HG03108 (cell line): ENCODE data around the gene FSTL3.
"Not testable (repeated sequence)": the region's sequence is repeated elsewhere in the genome, so short reads cannot be mapped to it uniquely, and the experiment has no call there.

ENCODE experiments used
- ATAC-seq: cut with Tn5 transposase; IDR thresholded peaks from one replicate; pipeline ENCODE4 v1.9.1; 2021; ENCODE audit warnings: moderate library complexity; ENCODE audit not compliant: unreplicated experiment

FSTL3 gene

DNA sequence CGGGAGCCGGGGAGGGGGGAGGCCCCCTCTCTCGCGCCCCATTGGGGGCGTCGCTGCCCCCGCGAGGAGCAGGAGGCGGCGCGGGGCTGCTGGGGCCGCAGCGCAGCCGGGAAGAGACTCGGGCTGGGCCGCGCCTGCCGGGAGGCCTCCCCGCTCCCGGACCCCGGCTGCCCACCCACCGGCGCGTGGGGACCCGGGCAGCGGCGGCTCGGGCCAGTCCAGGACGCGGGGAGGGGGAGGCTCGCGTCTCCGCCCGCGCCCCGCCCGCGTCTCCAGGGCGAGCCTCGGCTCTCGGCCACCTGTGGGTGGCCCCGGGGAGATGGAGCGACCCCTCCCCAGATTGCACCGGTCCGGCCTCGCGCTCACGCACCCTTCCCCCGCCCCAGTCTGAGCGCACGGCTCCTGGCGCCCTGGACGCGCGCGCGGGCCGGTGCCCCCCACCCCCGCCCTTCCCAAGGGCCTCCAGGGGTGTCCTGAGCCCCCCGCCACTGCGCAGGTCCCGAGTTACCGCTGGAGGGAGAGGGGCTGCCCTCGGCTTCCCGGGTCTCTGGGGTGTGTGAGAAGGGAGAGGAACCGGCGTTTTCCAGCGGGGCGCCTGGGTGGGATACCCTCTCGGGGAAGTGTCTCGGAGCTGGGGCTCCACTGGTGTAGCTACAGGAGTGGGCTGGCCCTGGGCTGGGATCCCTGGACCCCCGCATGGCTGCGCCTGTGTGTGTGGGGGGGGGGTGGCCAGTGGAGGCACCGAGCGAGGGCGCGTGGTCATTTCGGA, 33.2 kb downstream of the FSTL3 start:
- ATAC-seq = no peak

DNA sequence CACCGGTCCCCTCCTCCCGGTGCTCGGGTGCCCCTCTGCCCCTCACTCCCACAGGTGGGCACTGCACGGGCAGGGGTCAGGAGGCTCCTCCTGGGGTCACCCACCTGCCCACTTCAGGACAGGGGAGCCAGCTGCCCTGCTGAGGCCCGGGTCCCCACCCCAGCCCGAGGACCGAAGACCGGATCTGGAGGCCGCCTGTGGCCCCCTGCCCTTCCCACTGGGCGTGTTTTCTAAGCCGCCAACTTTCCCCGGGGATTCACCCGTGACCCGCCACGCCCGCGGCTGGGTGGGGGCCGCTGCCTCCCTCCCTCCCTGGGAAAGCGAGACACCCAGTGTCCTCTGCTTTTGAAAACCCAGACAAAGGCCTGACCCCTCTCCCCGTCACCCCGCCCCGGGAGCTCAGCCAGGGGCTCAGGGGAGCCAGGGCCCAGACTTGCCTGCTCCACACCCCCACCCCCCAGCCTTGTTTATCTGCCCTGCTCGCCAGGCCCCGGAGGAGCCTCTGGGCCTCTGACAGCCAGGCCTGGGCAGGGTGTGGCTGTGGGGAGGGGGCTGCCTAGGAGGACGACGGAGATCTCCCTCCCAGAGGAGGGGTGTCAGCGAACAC, 33.9 kb downstream of the FSTL3 start:
- ATAC-seq = no peak

DNA sequence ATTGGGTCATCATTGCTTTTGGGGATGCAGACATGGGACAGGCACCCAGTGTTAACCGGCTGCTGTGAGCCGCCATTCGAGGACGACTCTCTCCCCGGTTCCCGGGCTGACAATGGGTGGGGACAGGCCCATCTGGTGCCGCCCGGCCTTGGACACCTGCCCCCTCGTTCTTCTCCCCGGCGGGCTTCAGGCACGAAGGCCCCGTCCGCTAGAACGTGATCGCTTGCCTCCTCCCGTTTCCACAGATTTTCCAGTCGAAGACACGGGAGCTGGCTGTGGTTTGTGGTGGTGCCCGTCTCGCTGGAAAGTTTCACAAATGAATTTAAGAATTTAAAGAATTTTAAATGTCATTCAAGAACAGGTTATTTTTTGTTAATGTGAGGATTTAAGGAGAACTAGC, 34.6 kb downstream of the FSTL3 start:
- ATAC-seq = no peak

DNA sequence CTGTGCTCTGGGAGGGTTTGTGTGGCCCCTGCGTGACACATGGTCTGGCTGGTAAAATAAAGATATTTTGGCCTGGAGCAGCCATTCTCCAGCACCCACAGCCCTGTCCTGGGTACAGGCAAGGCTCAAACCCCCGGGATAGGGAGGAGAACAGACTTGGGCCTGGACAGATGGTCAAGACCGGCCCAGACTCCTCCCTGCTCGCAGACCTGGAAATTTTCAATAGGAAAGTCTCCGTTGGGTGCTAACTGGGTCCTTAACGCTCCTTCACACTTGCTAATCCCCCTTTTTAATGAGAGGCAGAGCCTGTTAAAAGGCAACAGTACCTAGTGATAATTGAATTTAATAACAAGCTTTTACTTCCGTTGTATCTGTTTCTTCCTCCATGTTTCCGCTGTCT, 35.1 kb downstream of the FSTL3 start:
- no peak for ATAC-seq

DNA sequence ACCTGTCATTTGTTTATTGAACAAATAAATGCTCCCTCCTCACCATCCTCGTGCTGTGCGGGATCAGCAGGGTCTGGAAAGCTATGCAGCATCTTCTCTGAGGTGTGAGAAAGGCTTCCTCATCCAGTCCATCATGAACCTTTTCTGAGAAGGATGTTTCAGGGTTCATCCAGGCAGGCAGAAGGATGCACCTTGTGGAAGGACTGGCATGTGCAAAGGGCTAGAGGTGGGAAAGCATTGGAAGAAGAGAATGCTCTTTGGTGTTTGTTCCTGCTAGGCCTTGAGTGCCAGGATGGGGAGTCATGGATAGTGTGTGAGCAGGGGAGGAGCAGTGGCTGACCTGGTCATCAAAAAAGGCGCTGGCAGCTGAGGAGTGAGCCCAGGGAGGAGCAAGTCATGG, 39.2 kb downstream of the FSTL3 start:
- ATAC-seq = no peak

DNA sequence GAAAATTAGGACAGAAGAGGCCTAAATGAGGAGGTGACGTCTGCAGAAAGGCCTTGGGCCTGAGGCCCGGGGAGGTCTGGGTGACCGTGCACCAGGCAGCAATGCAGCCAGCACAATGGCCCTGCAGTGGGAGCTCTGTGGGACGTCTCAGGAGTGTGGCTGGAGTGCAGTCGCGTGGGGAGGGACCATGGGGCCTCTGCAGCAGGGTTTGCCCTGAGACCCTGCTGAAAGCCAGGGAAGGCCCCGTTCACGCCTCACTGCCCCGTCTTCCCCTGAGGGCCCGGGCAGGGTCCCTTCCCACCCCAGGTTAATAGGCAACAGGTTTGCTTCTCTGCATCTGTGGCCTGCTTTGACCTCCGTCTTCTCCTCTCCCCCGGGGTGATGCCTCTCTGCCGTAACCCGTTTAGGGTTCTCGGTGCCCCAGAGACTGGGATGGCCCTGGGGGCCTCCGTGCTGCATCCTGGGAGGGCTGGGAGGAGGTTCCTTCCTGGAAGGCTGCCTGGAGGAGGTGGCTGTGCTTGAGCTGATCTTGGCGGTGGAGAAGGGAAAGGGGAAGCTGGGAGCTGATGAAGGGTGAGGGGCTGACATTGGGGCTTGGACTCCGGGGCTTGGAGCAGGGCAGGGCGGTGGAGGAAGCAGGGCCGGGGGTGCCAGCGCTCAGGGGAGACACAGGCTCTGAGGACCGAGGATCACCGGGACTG, 42.2 kb downstream of the FSTL3 start:
- no peak for ATAC-seq

DNA sequence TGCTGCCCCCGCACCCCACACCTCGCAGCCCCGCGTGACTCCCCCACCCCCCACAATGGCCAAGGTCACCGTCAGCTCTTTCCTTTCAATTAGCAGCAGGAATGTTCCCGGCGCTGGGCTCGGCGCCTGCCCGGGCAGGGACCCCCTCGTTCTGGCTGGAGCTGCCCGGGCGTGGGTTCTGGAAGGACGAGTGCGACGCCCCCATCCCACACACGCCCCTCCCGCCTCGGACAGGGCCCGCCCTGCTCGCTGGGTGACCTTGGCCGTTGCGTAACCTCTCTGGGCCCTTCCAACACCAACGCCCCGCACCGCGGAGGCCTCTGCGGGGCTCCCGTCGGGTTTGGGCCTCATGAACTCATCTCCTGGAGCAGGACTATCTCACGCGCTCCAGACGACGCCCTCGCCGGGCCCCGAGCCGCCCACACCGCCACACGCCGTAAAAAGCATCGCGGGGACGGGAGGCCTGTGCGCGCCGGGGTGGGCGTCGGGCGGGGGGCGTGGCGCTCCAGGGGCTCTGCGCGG, 42.9 kb downstream of the FSTL3 start:
- no peak for ATAC-seq

DNA sequence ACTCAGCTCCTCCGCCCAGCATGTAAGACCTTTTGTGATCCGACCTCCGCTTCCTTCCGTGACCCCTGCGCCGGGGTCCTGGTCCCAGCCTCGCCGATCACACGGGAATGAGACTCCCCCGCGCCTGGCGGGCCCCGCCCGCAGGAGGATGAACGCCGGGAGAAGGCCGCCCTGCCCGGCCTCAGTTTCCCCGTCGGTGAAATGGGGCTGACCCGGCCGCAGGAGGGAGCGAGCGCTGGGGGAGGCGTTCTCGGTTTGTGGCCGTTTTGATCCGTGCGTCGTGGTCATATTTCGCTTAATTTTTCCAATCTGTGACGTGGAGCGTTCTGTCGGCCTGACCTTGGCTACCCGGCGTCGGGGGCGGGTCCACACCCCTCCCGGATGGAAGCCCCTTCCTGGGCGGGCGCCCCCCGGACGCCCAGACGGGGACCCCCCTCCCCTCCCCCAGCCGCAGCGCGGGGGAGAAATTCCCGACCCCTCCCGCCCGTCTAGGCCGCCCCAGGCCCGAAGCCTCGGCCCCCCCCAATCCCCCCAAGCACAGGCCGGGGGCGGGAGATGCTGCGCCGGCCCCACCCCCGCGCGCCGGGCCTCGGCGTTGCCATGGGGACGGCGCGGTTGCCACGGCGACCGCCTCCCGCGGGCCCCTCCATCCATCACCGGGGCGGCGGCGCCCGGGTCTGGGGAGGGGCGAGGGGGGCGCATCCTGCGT, 43.6 kb downstream of the FSTL3 start:
- no peak for ATAC-seq

DNA sequence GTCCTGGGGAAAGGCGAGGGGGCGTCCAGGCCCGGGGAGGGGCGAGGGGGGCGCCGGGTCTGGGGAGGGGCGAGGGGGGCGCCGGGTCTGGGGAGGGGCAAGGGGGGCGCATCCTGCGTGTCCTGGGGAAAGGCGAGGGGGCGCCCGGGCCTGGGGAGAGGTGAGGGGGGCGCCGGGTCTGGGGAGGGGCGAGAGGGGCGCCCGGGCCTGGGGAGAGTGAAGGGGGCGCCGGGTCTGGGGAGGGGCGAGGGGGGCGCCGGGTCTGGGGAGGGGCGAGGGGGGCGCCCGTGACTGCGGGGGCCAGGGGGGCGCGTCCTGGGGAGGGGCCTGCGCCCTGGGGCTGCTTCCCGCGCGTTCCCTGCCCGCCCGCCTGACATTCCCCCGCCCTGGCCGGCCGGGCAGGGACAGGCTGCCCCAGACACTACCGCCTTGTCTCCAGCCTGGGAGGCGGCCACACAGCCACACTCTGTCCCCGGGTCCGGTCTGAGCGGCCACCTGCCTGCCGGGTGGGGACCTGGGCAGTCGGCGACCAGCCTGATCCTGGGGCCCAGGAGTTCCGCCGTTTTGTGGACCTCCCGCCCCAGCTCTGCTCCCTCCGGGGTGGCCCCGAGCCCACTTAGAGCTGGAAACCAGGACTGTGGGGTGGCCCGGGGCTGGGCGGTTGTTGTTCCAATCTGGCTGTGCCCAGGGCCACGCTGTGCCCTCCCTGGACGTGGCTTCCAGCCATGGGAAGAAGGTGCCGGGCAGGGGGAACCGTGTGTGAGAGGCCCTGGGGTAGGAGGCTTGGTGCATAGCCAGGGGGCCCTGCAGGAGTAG, 44.4 kb downstream of the FSTL3 start:
- no peak for ATAC-seq

DNA sequence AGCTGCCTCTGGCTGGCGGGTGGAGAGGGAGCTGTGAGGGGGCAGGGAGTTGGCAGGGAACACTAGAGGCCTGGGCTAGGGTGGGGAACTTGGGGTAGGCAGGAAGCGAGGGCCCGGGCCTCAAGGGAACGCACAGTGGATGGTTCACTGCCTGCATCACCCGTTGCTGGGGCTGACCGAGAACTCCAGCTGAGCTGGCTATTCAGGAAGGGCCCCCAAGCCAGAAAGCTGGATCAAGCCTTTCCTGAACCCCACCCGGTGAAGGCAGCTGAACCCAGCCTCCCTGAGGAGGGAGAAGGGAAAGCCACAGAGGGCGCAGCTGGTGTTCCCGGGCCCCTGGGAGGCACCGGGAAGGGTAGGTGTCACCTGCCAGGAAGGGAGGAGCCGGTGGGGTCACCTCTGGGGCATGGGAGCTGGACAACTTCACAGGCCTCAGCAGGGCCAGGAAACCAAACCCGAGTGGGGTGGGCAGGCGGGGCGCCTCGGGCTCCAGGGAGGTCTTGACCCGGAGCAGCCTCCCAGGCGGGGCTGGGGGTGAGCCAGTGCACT, 46.4 kb downstream of the FSTL3 start:
- ATAC-seq = no peak

DNA sequence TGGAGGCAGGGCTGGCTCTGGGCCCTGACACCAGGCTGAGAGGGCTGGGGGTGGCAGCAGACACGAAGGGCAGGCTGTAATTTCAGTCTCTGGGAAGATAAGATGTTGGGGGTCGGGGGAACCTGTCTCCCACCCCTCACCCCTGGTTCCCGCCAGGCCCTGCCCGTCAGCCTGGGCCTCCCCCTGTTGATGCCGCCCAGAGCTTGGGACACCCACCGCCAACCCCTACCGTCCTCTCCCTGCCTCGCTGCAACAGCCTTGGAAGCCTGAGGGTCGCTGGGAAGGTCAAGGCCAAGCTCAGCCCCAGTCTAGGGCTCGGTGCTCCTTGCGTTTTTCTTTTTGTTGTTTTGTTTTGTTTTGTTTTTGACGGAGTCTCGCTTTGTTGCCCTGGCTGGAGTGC, 47.1 kb downstream of the FSTL3 start:
- ATAC-seq = no peak

DNA sequence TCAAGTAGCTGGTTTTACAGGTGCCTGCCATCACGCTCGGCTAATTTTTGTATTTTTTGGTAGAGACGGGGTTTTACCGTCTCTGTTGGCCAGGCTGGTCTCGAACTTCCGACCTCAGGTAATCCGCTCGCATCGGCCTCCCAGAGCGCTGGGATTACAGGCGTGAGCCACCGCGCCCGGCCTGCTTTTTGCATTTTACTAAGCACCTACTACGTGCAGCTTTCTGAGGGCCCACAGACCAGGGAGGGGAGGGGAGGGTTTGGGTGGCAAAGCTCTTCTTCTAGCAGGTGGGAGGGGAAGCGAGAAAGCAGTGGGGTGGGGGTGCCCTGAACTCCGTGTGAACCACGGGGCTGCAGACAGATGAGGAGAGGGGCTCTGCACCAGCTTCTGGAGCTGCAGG, 47.5 kb downstream of the FSTL3 start:
- ATAC-seq = no peak

DNA sequence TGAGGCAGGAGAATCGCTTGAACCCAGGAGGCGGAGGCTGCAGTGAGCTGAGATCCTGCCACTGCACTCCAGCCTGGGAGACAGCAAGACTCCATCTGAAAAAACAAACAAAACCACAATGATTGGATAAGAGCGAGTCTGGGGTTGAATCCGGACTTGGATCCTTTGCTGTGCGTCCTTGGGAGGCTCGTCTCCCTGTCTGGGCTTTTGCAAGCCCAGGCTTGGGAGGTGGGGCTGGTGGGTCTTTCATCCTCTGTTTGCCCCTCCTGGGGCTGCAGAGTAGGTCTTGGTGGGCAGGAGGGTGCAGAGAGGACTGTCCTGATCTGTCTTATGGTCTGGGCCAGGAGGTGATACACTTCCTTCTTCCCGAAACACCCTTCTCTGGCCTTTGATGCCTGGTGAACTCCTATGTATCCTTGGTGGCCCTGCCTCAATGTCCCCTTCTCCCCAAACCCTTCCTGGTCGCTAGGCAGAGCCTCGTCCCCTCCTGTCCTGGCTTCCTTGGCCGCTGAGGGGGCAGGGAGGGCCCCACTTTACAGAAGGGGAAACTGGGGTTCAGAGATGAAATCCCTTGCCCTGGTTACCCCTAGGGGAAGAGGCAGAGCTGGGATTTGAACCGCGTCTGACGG, 49.4 kb downstream of the FSTL3 start:
- no peak for ATAC-seq

DNA sequence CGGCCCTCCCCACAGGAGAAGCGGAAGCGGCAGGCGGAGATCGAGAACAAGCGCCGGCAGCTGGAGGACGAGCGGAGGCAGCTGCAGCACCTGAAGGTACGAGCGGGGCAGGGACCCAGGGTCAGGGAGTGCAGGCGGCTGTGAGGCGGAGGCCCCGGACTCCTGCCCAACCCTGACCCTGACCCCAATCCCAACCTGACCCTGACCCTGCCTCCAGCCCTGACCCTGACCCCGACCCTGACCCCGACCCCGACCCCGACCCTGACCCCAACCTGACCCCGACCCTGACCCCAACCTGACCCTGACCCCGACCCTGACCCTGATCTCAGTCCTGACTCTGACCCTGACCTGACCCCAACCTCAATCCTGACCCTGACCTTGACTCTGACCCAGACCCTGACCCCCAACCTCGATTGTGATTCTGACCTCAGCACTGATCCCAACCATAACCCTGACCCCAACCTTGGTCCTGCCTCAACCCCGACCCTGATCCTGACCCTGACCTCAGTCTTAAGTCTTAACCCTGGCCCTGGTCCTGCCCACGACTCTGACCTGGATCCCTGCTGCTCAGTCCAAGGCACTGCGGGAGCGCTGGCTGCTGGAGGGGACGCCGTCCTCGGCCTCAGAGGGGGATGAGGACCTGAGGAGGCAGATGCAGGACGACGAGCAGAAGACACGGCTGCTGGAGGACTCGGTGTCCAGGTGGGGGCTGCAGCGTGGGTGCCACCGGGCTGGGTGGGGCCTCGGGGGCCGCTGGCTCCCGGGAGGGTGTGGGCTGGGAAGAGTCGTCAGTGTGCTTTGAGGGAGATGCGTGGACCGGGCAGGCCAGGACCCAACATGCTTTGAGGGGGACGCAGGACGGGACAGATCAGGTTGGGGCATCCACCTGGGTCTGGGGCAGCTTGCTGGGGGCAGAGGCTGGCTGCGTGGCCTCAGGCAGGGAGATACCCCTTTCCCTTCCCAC, 51.1 kb downstream of the FSTL3 start:
- no peak for ATAC-seq

DNA sequence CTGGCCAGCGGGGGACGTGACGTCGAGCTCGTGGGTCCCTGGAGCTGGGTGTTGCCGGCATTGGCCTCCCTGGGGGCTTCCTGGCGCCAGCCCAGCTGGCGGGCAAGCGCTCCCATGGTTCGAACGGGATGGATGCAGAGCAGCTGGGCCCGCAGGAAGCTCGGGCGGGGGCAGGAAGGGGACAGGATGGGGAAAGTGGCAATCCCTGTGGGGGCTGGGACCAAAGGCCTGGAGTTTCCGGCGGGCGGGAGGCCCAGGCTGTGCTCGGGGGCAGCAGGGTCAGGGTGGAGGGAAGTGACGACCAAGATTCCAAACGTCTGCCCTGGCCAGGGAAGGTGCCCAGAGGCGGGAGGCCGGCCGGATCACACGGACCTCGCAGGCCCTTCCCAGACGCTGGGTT, 51.8 kb downstream of the FSTL3 start:
- no peak for ATAC-seq

DNA sequence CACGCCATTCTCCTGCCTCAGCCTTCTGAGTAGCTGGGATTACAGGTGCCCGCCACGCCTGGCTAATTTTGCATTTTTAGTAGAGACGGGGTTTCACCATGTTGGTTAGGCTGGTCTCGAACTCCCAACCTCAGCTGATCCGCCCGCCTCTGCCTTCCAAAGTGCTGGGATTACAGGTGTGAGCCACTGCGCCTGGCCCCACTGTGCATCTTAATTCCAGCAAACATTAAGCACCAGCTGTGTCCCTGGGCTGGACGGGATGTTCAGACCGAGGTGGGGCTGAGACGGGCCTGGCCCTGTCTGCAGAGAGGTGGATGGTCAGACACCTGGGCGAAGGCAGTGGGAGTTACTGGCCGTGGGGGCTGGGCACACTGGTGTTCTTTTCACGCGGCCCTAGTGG, 53.4 kb downstream of the FSTL3 start:
- ATAC-seq = not testable (repeated sequence)

DNA sequence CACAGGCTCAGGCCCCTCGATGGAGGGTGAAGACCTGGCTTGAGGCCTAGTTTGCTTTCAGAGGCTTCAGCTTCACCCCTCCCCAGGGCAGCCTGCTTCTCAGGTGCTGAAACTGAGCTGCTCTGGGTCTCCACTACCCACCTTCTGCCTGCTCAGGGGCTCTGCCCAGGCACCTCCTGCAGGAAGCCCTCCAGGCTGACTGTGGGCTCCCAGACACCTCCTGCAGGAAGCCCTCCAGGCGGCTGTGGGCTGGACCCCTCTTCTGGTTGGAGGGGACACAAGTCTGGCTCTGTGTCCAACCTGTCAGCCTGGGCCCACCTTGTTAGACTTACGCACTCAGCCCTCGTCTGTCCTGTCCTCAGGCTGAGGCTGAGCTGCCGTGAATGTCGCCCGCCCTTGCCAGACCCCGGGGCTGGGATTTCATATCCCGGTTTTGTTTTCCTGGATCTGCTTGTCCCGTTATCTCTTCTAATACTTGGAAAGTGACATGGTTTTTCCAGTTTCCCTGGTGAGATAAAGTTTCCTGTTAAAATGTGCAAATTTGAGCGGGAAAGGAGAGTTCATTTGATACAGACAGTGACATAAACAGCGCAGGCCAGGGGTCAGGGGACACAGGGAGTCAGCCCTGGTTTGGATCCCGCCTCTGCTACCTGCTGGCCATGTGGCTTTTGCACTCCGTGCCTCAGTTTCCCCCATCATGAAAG, 53.9 kb downstream of the FSTL3 start:
- ATAC-seq = no peak

DNA sequence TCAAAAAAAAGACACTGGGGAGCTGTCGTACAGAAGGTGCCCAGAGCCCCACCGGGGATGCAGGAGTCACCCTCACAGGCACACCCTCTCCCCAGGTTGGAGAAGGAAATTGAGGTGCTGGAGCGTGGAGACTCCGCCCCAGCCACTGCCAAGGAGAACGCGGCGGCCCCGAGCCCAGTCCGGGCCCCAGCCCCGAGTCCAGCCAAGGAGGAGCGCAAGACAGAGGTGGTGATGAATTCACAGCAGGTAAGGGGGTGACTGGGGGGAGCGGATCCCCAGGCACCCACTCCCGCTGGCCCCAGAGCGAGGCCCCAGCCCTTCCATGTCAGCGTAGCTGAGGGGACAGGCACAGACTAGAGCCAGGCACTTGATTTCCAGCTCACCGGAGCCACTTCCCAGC, 54.8 kb downstream of the FSTL3 start:
- ATAC-seq = no peak
